HEK293 (cell line): ENCODE results near the gene TDRD1.

Experiments
- CTCF ChIA-PET: fragments of 350-600 bp; formaldehyde crosslinking; extraction: SDS; loops from one replicate; lab custom pipeline; 2021; ENCODE audit warnings: antibody characterized with exemption; lab: Yijun Ruan, JAX
- POLR2A ChIA-PET: fragments of 300-600 bp; formaldehyde crosslinking; extraction: SDS; loops from one replicate; lab custom pipeline; 2020; ENCODE audit warnings: antibody characterized with exemption, inconsistent platforms; lab: Yijun Ruan, JAX
- H3K27ac ChIP-seq: fragments of 200-500 bp; sonication (Bioruptor generic); 2 replicates; pipeline ENCODE4 v1.5.1; 2014; ENCODE audit warnings: low read depth, low read length, control low read depth, inconsistent platforms; ENCODE audit errors: extremely low read depth
- H3K36me3 ChIP-seq, 2 experiments: fragments of 200-500 bp in 1 of 2; sonication (Bioruptor generic) in 1 of 2; 1 replicate in 1 of 2; 2 replicates in 1 of 2; pipeline ENCODE4 v1.5.1; 2014 to 2017; ENCODE audit warnings: inconsistent platforms in 2 of 2, low read length in 2 of 2; ENCODE audit not compliant: control insufficient read depth in 2 of 2, insufficient read depth in 1 of 2
- H3K4me1 ChIP-seq: fragments of 200-500 bp; sonication (Bioruptor generic); 2 replicates; pipeline ENCODE4 v1.5.1; 2014; ENCODE audit warnings: mild to moderate bottlenecking, low read length, inconsistent platforms; ENCODE audit not compliant: control insufficient read depth, insufficient read depth
- H3K4me3 ChIP-seq: 2 replicates; pipeline ENCODE4 v1.5.1; 2011; ENCODE audit warnings: low read depth, mild to moderate bottlenecking, control low read depth, low read length, moderate library complexity
- H3K9me3 ChIP-seq: fragments of 200-500 bp; sonication (Bioruptor generic); 2 replicates; pipeline ENCODE4 v1.5.1; 2014; ENCODE audit warnings: low read depth, low read length, inconsistent platforms; ENCODE audit not compliant: control insufficient read depth, insufficient read depth
- AEBP2 ChIP-seq: fragments of 450-650 bp; formaldehyde crosslinking; IDR thresholded peaks from 2 replicates; pipeline ENCODE4 v1.5.1; 2016; ENCODE audit warnings: missing biosample characterization, missing genetic modification characterization, borderline replicate concordance
- EGR2 ChIP-seq: fragments of 450-650 bp; formaldehyde crosslinking; IDR thresholded peaks from 2 replicates; pipeline ENCODE4 v1.5.1; 2016; ENCODE audit warnings: low read depth, missing biosample characterization, missing genetic modification characterization
- PRDM2 ChIP-seq: fragments of 450-650 bp; formaldehyde crosslinking; IDR thresholded peaks from 2 replicates; pipeline ENCODE4 v1.5.1; 2016; ENCODE audit warnings: missing biosample characterization, missing genetic modification characterization, borderline replicate concordance
- SP7 ChIP-seq: fragments of 450-650 bp; formaldehyde crosslinking; IDR thresholded peaks from 2 replicates; pipeline ENCODE4 v1.5.1; 2016; ENCODE audit warnings: missing biosample characterization, missing genetic modification characterization
- TCF7L2 ChIP-seq: IDR thresholded peaks from 2 replicates; pipeline ENCODE4 v1.6.1; 2011; ENCODE audit warnings: low read depth, mild to moderate bottlenecking, inconsistent platforms, low read length, moderate library complexity, borderline replicate concordance
- ZNF114 ChIP-seq: fragments of 450-650 bp; formaldehyde crosslinking; IDR thresholded peaks from 2 replicates; pipeline ENCODE4 v1.5.0; 2017; ENCODE audit warnings: missing biosample characterization, missing genetic modification characterization
- ZNF148 ChIP-seq: fragments of 450-650 bp; formaldehyde crosslinking; IDR thresholded peaks from 2 replicates; pipeline ENCODE4 v1.5.0; 2017; ENCODE audit warnings: missing biosample characterization, missing genetic modification characterization, borderline replicate concordance
- ZNF157 ChIP-seq: fragments of 450-650 bp; formaldehyde crosslinking; IDR thresholded peaks from 2 replicates; pipeline ENCODE4 v1.5.1; 2016; ENCODE audit warnings: missing biosample characterization, missing genetic modification characterization
- ZNF239 ChIP-seq: fragments of 450-650 bp; formaldehyde crosslinking; IDR thresholded peaks from 2 replicates; pipeline ENCODE4 v1.5.1; 2016; ENCODE audit warnings: missing biosample characterization, missing genetic modification characterization
- ZNF280D ChIP-seq: fragments of 450-650 bp; formaldehyde crosslinking; IDR thresholded peaks from 2 replicates; pipeline ENCODE4 v1.5.1; 2016; ENCODE audit warnings: missing biosample characterization, missing genetic modification characterization
- ZNF311 ChIP-seq: fragments of 450-650 bp; formaldehyde crosslinking; IDR thresholded peaks from 2 replicates; pipeline ENCODE4 v1.5.1; 2017; ENCODE audit warnings: missing biosample characterization, missing genetic modification characterization, borderline replicate concordance
- ZNF362 ChIP-seq: fragments of 450-650 bp; formaldehyde crosslinking; IDR thresholded peaks from 2 replicates; pipeline ENCODE4 v1.5.1; 2016; ENCODE audit warnings: missing biosample characterization, missing genetic modification characterization
- ZNF571 ChIP-seq: fragments of 450-650 bp; formaldehyde crosslinking; IDR thresholded peaks from 2 replicates; pipeline ENCODE4 v1.5.0; 2017; ENCODE audit warnings: missing biosample characterization, missing genetic modification characterization
- ZNF580 ChIP-seq: fragments of 450-650 bp; formaldehyde crosslinking; IDR thresholded peaks from 2 replicates; pipeline ENCODE4 v1.5.1; 2016; ENCODE audit warnings: missing biosample characterization, missing genetic modification characterization
- ZNF768 ChIP-seq: fragments of 450-650 bp; formaldehyde crosslinking; IDR thresholded peaks from 2 replicates; pipeline ENCODE4 v1.5.1; 2018; ENCODE audit warnings: missing biosample characterization, mild to moderate bottlenecking, missing genetic modification characterization

The TDRD1 gene

GRCh38 chr10:114257498-114257897, 78.3 kb downstream of the TDRD1 start:
- H3K36me3 ChIP-seq: no peaks in the 10 kb centered on the region
- POLR2A ChIA-PET: no interaction called here

GRCh38 chr10:114258274-114258840, 79.2 kb downstream of the TDRD1 start:
- Histone ChIP-seq H3K36me3 (no peaks in the 10 kb centered on the region), H3K4me1 (peaks cover 4% of the 10 kb centered on the region; the same call in 1 of the 2 replicates), H3K27ac (no peak overlapping the region), H3K4me3 (no peak overlapping the region), H3K9me3 (no peaks in the 10 kb centered on the region)
- ChIA-PET CTCF (interaction anchor here (0.7 kb wide), 1 partner anchor 763 kb away, joined by 5 read pairs; no protein-coding TSS in a partner anchor), POLR2A (no interaction called here)
- TF ChIP-seq ZNF362 (tag by site-specific recombination) (no peak), ZNF114 (tag by site-specific recombination) (no peak), ZNF148 (tag by site-specific recombination) (no peak), ZNF311 (tag by site-specific recombination) (no peak), ZNF157 (tag by site-specific recombination) (no peak), ZNF571 (tag by site-specific recombination) (no peak), AEBP2 (tag by site-specific recombination) (no peak), PRDM2 (no peak), SP7 (tag by site-specific recombination) (peak; percentile 64), ZNF580 (tag by site-specific recombination) (no peak), ZNF280D (tag by site-specific recombination) (no peak), EGR2 (tag by site-specific recombination) (no peak), TCF7L2 (0 out of 2 replicates have a peak, but pooled peaks have one; percentile 19)

More at GRCh38 chr10:114257498-114257897, 78.3 kb downstream of the TDRD1 start:
- Histone ChIP-seq H3K4me1 (peaks cover 4% of the 10 kb centered on the region; the same call in 1 of the 2 replicates), H3K9me3 (no peaks in the 10 kb centered on the region), H3K4me3 (no peak overlapping the region), H3K27ac (no peak overlapping the region)
- CTCF ChIA-PET: no interaction called here
- TF ChIP-seq ZNF768 (peak; percentile 36; the same call in 1 of the 2 replicates), ZNF239 (tag by site-specific recombination) (no peak)
